Keratinocyte (primary cell): Measurements from ENCODE around the gene COL21A1. TPM values are rescaled to one million over a fixed set of nuclear protein-coding genes. Genes with fewer than 3 reads are reported as not detected.

Source experiments
- DNase-seq: peaks from one replicate; pipeline ENCODE4 v3.0.0-alpha.2; 2011; ENCODE audit warnings: low read depth, missing footprints, low spot score
- FAIRE-seq: peaks from 2 replicates; lab custom pipeline; 2011; peaks lifted over from hg19 to GRCh38; lab: Jason Lieb, UNC
- H2AFZ ChIP-seq: 2 replicates; pipeline ENCODE4 v1.6.0; 2012; ENCODE audit warnings: low read length, control low read depth, inconsistent platforms; ENCODE audit not compliant: control insufficient read depth
- H3K27ac ChIP-seq: 2 replicates; pipeline ENCODE4 v1.5.1; 2011; ENCODE audit warnings: low read length; ENCODE audit not compliant: control insufficient read depth, insufficient read depth
- H3K27me3 ChIP-seq: 3 replicates; pipeline ENCODE4 v1.6.0; 2011; ENCODE audit warnings: low read length; ENCODE audit not compliant: control insufficient read depth, insufficient read depth; ENCODE audit errors: extremely low read depth
- H3K36me3 ChIP-seq, 2 experiments: 2 replicates in 1 of 2; 3 replicates in 1 of 2; pipeline ENCODE4 v1.5.1; 2011; ENCODE audit warnings: low read length in 2 of 2, mild to moderate bottlenecking in 1 of 2; ENCODE audit not compliant: control insufficient read depth in 2 of 2, insufficient read depth in 2 of 2; ENCODE audit errors: extremely low read depth in 1 of 2
- H3K4me1 ChIP-seq: 3 replicates; pipeline ENCODE4 v1.5.1; 2011; ENCODE audit warnings: low read length; ENCODE audit not compliant: control insufficient read depth, insufficient read depth; ENCODE audit errors: extremely low read depth
- H3K4me2 ChIP-seq: 3 replicates; pipeline ENCODE4 v1.6.0; 2011; ENCODE audit warnings: low read depth, low read length; ENCODE audit not compliant: control insufficient read depth, insufficient read depth; ENCODE audit errors: extremely low read depth
- H3K4me3 ChIP-seq, 3 experiments: fragments of 200-600 bp in 1 of 3; sonication (generic) in 1 of 3; 2 replicates in 2 of 3; 3 replicates in 1 of 3; pipeline ENCODE4 v1.5.1; 2011 to 2016; ENCODE audit warnings: low read length in 3 of 3, mild to moderate bottlenecking in 3 of 3, control low read depth in 2 of 3, inconsistent platforms in 1 of 3, low read depth in 1 of 3, mixed read lengths in 1 of 3, mixed run types in 1 of 3, moderate library complexity in 1 of 3; ENCODE audit not compliant: control insufficient read depth in 2 of 3, insufficient read depth in 2 of 3; ENCODE audit errors: extremely low read depth in 1 of 3
- H3K79me2 ChIP-seq: 2 replicates; pipeline ENCODE4 v1.6.0; 2012; ENCODE audit warnings: low read length; ENCODE audit not compliant: control insufficient read depth, insufficient read depth
- H3K9ac ChIP-seq: 3 replicates; pipeline ENCODE4 v1.6.0; 2011; ENCODE audit warnings: low read length; ENCODE audit not compliant: control insufficient read depth, insufficient read depth; ENCODE audit errors: extremely low read depth
- H3K9me1 ChIP-seq: 3 replicates; pipeline ENCODE4 v1.6.0; 2011; ENCODE audit warnings: low read length; ENCODE audit not compliant: control insufficient read depth, insufficient read depth; ENCODE audit errors: extremely low read depth
- H3K9me3 ChIP-seq: 2 replicates; pipeline ENCODE4 v1.5.1; 2012; ENCODE audit warnings: low read depth, low read length; ENCODE audit not compliant: control insufficient read depth
- H4K20me1 ChIP-seq: 3 replicates; pipeline ENCODE4 v1.6.0; 2011; ENCODE audit warnings: low read length; ENCODE audit not compliant: control insufficient read depth, insufficient read depth; ENCODE audit errors: extremely low read depth
- EZH2 ChIP-seq: IDR thresholded peaks from one replicate; pipeline ENCODE4 v1.6.1; 2012; ENCODE audit warnings: inconsistent platforms, mild to moderate bottlenecking, low read length, moderate library complexity
- dilution Hi-C: fragments of 300-500 bp; cut with MboI; formaldehyde crosslinking; loops from one replicate; pipeline ENCODE4 v1.7.0; 2020; ENCODE audit warnings: low sequenced_read_pairs; ENCODE audit not compliant: extremely low pct_ligation_motif_present
- polyA plus RNA-seq, 5 experiments: library from polyadenylated mRNA; depleted of rRNA in 3 of 5; stranded (reverse) in 3 of 5; stranded (forward) in 1 of 5; unstranded in 1 of 5; fragments of >200 nt; gene quantifications; 1 replicate in 1 of 5; 2 replicates in 3 of 5; 3 replicates in 1 of 5; pipeline versions ENCODE4 v1.2.1 to v1.2.3, GENCODE V29; 2011 to 2012; ENCODE audit warnings: missing spikeins in 2 of 5, low read depth in 1 of 5, low replicate concordance in 1 of 5
- TF ChIP-seq, protein P1 (sequence below), 3 experiments: IDR thresholded peaks in 1 of 3; conservative IDR thresholded peaks in 1 of 3; optimal IDR thresholded peaks in 1 of 3; 2 replicates in 2 of 3; 3 replicates in 1 of 3; pipeline versions ENCODE3 to v1.5.1; 2011; ENCODE audit warnings: low read length in 3 of 3, mild to moderate bottlenecking in 3 of 3, moderate library complexity in 2 of 3, control low read depth in 1 of 3, inconsistent platforms in 1 of 3; ENCODE audit not compliant: insufficient read depth in 2 of 3; ENCODE audit errors: extremely low read depth in 1 of 3

COL21A1 gene
- polyA plus RNA-seq, 1 donor (not counting 4 experiments of a cell fraction or from before 2014, with no cell fraction given): 0.16 TPM

DNA sequence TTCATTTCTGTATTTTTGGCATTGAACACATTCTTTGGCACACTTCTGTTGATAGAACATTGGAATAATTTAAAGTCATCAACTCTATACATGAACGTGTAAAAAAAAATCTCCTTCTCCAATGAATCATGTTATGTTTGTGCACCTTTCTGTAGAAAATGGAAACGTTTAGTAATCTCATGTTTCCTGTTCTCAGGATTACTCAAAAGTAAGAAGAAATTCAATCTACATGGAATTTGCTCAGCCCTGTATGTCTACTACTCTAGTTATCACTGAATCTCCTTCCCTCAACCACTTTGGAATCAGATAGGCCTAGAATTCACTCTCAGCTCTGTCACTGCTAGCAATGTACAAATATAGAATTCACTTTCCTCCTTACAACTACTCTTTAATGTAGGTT, 103.6 kb downstream of the COL21A1 start:
- no peak overlapping the region for H2AFZ ChIP-seq
- no peaks in the 10 kb centered on the region for H3K4me1 ChIP-seq
- no peak for DNase-seq
- no peak for FAIRE-seq
- H4K20me1 ChIP-seq: no peaks in the 10 kb centered on the region
- H3K36me3 ChIP-seq: no peaks in the 10 kb centered on the region
- H3K27ac ChIP-seq: no peak overlapping the region
- no peaks in the 10 kb centered on the region for H3K79me2 ChIP-seq
- no peaks in the 10 kb centered on the region for H3K27me3 ChIP-seq
- dilution Hi-C loops: no loop called here
- TF ChIP-seq, protein P1, sequence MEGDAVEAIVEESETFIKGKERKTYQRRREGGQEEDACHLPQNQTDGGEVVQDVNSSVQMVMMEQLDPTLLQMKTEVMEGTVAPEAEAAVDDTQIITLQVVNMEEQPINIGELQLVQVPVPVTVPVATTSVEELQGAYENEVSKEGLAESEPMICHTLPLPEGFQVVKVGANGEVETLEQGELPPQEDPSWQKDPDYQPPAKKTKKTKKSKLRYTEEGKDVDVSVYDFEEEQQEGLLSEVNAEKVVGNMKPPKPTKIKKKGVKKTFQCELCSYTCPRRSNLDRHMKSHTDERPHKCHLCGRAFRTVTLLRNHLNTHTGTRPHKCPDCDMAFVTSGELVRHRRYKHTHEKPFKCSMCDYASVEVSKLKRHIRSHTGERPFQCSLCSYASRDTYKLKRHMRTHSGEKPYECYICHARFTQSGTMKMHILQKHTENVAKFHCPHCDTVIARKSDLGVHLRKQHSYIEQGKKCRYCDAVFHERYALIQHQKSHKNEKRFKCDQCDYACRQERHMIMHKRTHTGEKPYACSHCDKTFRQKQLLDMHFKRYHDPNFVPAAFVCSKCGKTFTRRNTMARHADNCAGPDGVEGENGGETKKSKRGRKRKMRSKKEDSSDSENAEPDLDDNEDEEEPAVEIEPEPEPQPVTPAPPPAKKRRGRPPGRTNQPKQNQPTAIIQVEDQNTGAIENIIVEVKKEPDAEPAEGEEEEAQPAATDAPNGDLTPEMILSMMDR (optimal IDR thresholded peaks at IDR 0.05 in 1 of 3, IDR thresholded peaks at IDR 0.05 in 1 of 3, conservative IDR thresholded peaks at IDR 0.05 in 1 of 3; ENCODE audit: extremely low read depth in 1 of 3, insufficient read depth in 2 of 3, low read length in 3 of 3): no peak
- no peak for TF ChIP-seq EZH2
- no peaks in the 10 kb centered on the region for H3K9me1 ChIP-seq
- no peak overlapping the region for H3K4me2 ChIP-seq
- no peak overlapping the region for H3K4me3 ChIP-seq
- no peaks in the 10 kb centered on the region for H3K9me3 ChIP-seq
- no peak overlapping the region for H3K9ac ChIP-seq

DNA sequence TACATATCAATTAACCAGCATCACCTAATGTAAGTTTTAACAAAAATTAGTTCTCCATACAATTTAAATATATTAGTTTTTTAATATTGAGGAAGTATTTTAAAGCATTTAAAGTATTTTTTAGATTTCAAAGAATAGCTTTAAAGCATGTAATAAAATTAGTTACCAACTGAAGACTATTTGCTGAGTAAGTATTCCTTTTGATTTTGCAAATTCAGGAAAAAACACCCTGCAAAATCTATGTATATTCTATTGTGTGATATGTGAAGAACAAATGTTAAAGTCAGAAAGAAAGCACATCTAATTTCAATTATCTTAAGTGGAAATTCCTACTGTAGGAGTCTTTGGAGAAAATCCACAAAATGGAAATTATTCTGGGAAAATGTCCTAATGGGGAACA, 107.3 kb downstream of the COL21A1 start:
- Histone ChIP-seq H3K4me3 (no peak overlapping the region), H2AFZ (no peak overlapping the region), H3K27ac (no peak overlapping the region), H3K27me3 (no peaks in the 10 kb centered on the region), H4K20me1 (no peaks in the 10 kb centered on the region), H3K9me1 (no peaks in the 10 kb centered on the region), H3K4me2 (no peak overlapping the region), H3K9me3 (no peaks in the 10 kb centered on the region), H3K9ac (no peak overlapping the region), H3K36me3 (no peaks in the 10 kb centered on the region), H3K79me2 (no peaks in the 10 kb centered on the region), H3K4me1 (no peaks in the 10 kb centered on the region)
- no peak for FAIRE-seq
- dilution Hi-C loops: no loop called here
- TF ChIP-seq EZH2: no peak
- TF ChIP-seq, protein P1 (optimal IDR thresholded peaks at IDR 0.05 in 1 of 3, IDR thresholded peaks at IDR 0.05 in 1 of 3, conservative IDR thresholded peaks at IDR 0.05 in 1 of 3; ENCODE audit: extremely low read depth in 1 of 3, insufficient read depth in 2 of 3, low read length in 3 of 3): no peak
- no peak for DNase-seq
